DMS 273 (cell line): ENCODE measurements around the gene MANF.
"Not testable (repeated sequence)": the region's sequence is repeated elsewhere in the genome, so short reads cannot be mapped to it uniquely, and the experiment has no call there.

Source experiments
- DNase-seq: peaks from one replicate; lab custom pipeline; 2025; ENCODE audit not compliant: unreplicated experiment; lab: John Stamatoyannopoulos, UW

MANF gene

DNA sequence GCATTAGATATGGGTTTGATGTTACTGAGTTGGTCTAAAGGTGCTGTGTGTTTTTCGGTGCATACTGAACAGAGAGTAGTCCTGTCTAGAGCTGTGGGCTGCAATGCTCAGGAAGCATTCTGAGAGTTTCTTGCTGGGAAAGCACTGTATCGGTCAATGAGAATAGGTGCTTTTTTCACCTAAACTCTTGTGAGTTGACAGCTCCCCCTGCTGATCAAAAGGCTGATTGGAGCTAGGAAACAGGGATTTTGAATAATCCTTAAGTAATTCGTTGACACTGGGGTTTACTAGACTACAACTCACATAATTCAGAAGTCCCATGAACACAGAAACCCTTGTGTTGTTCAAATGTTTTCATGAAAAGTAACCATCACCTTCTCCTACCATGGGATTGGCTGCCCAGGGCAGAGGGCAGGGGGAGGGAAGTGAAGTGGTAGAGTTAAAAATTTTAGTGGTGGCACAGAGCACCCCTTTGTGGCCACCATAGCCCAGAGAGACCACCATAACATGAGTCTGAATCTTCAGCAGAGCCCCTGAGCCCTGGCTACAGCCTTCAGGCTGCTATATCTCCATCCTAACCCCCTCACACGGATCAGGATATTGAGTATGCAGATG, 13.0 kb upstream of the MANF start:
- peak; percentile 77 for DNase-seq

DNA sequence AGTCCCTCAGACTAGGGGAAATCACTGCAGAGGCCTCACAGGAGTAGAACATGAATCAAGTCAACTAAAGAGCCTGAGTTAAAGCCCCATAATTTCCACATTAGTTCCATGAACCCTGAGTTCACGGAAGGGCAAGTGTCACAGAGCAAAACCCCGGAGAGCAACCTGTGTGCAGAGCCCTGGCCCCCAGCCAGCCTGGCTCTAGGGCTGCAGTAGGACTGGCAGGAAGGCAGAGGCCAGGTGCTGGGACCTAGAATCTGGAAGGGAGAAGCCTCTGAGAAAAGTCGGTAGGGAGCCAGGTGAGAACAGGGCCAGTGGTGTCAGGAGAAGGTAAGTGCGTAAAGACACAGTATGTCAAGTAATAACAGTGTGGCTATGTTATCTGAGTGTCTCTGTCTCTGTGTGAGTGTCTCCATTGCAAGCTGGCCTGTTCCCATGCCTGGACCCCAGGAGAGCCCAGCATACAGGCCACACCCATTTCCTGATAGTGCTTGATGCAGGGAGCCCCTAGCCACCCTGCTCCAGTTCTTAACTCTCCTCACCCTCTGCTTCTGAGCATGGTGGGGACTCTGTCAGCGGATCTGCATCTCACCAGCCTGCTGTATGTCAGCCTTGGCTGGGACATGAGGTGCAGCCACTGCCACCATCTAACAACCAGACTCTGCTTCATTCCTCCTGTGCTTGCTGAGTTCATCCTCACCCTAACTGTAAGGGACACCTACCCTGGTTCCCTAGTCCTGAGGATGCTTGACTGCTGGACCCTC, 11.3 kb upstream of the MANF start:
- DNase-seq, result no peak

DNA sequence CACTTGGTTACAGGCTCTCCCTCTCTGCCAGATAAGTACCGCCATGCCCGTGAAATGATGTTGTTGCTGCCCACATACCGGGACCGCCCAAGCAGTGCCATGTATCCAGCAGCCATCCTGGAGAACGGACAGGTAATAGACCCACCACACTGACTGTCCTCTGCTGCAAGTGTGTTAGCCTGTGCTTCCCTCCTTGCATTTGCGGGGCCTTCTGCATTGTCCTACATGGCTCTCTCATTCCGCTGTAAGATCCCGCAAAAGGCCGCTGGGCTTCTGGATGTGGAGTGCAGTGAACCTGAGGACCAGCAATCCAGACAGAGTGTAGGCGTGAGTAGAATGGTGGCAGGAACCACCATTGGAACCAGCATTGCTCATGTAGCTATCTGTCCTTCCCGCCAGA, 10.6 kb upstream of the MANF start:
- no peak for DNase-seq

DNA sequence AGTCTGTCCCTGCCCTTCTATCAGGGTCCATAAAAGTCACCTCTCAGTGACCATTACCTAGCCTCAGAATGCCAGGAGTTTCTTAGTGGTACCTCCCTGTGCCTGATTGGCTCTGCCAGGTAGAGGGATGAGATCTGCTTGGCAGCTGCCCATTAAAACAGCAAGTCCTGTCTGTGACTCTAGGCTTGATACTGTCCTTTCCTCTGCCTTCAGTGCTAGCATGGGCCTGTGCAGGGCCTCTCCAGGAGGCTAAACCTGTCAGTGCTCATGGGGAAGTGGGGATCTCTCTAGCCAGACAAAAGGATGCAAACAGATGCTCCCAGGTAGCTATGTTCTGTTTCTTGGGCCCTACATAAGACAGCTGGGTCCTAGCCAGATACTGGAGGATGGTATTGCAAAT, 10.0 kb upstream of the MANF start:
- DNase-seq, result no peak

DNA sequence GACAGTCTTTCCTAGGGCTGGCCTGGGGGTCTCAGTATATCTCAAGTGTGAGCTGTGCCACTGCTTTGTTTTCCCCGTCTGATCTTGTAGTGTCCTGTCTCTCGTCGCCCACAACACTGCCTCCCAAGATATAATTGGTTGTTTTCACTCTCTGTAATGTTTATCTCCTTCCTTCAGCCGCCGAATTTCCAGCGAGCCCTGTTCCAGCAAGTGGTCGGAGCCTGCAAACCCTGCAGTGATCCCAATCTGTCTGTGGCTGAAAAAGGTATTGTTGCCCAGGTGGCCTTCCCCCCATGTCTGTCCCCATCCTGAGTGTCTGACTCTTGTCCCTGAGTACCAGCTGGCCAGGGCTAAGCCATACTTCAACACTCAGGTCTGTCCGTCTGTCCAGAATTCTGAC, 9.5 kb upstream of the MANF start:
- no peak for DNase-seq

DNA sequence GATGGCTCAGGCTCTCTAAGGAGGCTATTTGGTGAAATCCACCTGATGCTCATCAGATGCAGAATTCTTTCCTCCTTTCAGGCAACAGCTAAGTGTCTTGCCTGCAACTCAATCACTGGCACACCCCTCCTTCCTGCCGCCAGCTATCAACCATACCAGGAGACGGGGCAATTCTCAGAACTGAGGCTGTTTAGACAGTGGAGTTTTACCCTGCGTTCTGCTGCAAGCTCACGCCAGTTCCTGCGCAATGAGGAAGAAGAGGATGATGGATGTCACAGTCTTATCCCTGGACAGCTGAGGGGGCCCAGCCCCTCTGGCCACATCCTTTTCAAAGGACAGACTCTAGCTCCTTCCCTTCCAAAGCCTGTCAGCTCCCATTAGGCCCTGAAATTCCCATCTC, 7.0 kb upstream of the MANF start:
- DNase-seq, result no peak

DNA sequence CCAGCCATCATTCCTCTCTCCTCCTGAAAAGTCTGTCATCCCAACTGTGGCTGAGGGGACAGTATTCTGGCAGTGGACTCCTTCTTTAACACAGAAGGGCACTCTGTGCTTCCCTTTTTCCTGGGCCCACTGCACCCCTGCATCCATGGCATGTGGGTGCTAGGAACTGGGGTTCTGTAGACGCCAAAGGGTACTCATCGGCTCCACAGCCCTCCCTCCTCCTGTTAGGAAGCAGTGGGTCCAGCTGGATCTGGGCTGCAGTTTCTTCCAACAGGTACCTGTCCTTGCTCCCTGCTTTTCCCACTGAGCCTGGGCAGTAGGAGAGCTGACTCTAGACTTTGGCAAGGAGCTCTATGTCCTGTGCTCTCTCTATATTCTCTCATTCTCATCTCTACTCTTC, 6.4 kb upstream of the MANF start:
- no peak for DNase-seq

DNA sequence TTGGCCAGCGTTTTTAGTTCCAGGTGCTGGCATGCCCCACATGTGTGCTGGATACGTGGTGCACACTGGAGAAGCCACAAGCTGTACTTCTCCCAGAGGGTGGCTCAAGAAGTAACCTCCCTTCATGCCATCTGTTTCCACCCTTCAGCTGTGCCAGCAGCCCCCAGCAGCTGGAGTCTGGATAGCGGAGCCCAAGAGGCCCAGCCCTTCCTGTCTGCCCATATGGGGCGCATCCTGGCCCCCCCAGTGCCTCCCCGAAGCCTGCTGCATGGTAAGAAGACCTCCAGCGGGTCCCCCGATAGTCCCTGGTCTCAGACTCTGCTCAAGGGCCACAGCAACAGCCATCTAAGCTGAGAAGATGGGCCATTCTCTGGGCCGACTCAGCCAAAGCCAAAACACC, 5.8 kb upstream of the MANF start:
- DNase-seq, result peak; percentile 89

DNA sequence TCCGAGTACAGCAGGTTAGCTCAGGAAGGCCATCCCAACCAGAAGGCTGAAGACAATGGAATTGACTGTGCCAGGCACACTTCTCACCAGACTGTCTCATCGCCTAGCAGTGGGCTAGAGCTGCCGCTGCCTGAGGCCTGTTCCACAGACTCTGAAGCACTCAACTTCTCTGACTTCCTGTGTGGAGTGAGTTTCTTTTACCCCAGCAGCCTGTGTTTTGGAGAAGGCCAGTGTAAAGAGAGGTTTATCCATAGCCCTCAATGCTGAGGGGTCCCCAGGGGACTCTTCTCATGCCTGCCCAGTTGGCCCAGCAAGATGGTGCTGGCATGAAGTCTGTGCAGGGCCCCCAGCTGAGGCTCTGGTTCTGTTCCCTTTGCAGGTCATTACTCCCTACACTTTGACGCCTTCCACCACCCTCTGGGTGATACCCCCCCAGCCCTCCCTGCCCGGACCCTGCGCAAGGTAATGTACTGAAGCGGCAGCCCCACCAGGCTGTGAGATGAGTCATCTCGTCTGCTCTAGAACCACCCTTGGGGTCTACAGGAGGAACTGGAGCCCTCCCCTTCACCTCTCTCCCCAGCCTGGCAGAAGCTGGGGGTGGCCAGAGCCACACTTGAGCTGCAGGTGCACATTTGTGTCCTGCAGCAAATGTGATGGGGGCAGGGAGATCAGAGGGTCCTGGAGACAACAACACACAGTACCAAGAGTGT, 5.2 kb upstream of the MANF start:
- DNase-seq, result peak; percentile 41

DNA sequence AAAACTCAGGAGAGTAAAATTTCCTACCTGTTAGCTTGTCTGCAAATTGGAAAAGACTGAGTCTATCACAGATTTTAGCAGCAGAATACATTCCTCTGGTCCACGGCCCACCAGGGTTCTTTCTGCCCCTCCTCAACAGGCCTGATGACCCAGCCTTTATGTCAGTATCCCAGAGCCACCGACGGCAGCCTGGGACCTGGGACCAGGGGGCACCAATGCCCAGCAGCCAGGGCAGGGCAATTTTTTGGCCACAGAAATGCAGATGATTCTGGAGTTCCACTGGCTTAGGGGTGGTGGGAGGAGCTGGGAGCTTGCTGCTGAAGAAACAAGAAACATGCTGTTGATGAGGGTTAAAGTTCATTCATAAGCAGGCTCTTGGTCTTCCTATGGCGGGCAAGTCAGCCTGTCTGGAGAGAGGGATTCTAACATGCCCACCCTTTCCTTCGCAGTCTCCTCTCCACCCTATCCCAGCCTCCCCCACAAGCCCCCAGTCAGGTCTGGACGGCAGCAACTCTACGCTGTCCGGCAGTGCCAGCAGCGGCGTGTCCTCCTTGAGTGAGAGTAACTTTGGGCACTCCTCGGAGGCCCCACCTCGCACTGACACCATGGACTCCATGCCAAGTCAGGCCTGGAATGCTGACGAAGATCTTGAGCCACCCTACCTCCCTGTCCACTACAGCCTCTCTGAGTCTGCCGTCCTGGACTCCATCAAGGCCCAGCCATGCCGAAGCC, 4.3 kb upstream of the MANF start:
- no peak for DNase-seq

DNA sequence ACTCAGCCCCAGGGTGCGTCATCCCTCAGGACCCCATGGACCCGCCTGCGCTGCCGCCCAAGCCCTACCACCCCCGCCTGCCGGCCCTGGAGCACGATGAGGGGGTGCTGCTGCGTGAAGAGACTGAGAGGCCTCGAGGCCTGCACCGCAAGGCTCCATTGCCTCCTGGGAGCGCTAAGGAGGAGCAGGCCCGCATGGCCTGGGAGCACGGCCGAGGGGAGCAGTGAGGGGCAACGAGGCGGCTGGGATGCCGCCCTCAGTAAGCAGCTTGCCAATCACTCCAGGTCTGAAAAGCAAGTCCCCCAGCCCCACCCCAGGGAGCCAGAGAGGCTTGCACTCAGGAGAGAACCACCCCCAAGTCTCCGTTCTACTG, 3.8 kb upstream of the MANF start:
- no peak for DNase-seq

DNA sequence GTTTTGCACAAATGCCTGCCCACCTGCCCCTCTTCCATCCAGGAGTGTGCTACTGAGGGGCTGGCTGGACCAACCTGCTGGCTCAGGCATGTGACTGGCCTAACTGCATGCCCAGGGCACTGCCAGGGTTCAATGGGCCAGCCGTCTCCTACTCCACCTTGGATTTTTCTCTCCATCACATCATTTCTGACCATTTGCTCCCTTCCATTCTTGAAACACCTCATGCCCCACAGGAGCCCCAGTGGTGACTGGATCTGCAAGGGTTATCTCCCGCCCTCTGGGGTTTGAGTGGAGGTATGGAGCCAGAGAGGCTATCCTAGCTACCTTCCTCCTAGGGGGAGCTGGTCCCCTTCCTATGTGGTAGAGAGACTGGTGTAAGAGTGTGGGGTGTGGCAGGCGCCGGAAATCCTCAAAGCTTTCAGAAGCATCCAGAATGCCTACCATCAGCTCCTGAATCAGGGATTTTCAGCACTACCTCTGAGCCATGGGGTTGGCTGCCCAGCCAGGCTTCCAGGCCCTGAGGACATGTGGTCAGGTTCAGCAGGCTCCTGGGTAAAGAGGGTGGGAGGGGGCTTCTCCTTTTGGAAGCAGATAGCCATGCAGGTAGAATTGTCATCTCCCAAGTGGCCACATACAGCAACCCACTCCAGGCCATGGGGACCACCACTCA, 2.9 kb upstream of the MANF start:
- no peak for DNase-seq

DNA sequence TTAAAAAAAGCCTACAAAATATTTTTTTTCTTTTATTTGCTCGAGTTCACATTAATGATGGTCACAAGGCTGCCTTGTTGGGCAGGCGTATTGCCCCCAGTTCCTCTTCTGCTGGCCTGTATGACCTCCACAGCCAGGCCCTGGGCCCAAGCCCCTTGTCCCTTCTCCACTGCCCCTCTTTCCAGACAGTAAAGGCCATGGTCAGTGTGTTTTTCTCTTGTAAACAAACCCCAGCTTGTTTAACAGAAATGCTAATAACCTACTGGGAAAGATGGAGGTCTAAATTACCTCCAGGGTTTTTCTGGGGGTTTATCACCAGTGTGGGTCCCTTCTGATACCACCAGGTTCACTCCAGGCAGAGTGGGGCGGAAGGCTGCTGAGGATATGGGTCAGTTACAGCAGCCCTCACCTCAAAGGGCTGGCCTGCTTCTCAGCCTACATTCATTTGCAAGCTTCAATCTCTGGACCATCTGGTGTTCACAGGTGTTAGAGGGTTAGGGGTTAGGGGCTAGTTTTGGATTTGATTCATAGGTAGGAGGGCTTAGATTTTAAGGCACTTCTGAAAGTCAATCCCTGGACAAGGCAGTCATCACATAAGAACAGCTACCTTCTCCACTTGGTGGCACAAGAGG, 2.0 kb upstream of the MANF start:
- DNase-seq, result peak; percentile 50

DNA sequence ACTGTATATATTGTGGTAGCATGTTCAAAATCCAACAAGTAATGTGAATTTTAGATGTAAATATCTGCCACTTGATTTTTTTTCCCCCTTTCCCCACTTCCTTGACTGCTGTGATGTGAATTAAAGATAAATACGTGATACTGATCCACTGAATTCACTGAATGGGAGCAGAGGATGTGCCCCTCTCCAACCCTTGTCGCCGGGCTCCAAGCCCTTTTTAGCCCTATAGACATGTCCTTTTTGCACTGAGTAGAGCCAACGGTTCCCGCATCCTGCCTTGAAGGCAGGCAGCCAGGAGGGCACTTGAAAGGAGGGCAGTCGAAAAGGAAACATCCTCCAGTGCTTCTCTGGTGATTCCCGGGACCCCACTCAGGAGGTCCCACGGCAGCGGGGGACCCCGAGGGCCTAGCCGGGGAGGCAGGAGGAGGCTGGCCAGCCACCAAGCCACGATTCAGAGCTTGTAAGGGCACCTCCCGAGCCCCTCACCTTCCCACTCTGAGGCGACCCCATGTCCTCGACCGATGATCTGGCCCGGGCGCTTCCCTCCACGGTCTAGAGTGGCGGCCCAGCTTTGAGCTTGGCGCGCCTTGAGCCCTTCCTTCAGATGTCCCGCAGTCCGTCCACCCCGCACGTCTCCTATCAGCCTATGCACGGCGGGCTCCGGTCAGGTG, 901 bp upstream of the MANF start:
- DNase-seq, result peak; percentile 59

DNA sequence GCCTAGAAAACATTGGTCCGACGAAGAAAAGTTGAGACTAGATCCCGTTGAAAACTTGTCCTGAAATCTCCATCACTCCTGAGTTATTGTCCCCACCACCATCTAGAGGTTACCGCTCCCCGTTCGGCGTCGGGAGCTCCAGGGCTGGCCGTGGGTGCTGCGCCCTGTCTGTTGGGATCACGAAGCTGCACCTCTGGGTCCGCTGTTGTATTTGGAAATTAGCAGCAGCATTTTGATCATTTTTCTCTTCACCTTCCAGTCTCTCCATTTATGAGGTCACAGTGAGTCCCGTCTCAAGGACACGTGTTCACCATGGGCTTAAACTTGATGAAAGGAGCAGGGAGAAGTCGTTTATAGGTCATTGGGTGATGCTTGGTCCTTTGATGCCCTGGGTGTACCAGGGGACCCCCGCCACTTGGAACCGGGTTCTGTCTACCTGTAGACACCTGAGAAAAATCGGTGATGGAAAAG, 565 bp downstream of the MANF start:
- peak; percentile 44 for DNase-seq

DNA sequence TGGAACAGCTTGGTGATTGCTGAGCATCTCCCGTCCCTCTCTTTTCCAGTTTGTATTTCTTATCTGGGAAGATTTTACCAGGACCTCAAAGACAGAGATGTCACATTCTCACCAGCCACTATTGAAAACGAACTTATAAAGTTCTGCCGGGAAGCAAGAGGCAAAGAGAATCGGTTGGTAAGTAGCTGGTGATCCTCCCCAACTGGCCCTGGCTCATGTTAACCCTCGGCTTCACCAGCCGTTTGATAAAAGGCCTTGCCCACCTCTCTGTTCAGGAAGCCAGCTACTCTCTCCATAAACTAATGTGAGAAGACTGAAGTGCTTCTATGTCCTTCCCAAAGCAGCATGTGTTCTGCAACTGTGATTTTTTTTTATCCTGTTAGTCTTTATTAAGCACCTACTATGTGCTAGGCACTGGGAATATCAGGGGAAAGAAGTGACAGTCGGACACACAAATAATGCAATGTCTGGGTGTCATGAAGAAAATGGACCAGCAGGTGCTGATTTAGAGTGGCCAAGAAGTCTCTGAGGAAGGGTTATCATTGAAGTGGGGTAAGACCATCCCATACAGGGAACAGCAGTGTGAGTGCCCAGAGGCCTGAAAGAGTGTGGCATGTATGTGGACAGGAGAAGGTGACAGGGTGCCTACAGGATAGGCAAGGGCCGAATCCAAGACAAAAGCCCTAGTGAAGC, 1.2 kb downstream of the MANF start:
- DNase-seq, result peak; percentile 10

DNA sequence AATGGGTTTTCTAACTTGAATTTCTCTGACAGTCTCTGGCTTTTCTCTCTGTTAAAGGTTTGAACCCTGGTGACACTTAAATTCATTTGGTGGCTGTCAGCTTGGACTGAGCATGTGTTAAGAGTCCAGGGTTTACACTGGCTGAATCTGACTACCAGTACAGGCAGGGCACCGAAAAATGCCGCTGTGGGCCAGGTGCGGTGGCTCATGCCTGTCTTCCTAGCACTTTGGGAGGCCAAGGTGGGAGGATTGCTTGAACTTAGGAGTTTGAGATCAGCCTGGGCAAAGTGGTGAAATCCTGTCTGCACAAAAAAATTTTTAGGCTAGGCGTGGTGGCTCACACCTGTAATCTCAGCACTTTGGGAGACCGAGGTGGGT, 1.8 kb downstream of the MANF start:
- no peak for DNase-seq

DNA sequence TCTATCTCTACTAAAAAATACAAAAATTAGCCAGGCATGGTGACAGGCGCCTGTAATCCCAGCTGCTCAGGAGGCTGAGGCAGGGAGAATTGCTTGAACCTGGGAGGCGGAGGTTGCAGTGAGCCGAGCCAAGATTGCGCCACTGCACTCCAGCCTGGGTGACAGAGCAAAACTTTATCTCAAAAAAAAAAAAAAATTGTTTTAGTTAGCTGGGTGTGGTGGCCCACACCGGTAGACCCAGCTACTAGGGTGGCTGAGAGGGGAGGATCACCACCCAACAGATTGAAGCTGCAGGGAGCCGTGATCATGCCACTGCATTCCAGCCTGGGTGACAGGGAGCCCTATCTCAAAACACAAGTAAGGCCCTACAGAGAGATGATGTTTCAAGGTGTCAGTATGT, 2.2 kb downstream of the MANF start:
- DNase-seq, result not testable (repeated sequence)

DNA sequence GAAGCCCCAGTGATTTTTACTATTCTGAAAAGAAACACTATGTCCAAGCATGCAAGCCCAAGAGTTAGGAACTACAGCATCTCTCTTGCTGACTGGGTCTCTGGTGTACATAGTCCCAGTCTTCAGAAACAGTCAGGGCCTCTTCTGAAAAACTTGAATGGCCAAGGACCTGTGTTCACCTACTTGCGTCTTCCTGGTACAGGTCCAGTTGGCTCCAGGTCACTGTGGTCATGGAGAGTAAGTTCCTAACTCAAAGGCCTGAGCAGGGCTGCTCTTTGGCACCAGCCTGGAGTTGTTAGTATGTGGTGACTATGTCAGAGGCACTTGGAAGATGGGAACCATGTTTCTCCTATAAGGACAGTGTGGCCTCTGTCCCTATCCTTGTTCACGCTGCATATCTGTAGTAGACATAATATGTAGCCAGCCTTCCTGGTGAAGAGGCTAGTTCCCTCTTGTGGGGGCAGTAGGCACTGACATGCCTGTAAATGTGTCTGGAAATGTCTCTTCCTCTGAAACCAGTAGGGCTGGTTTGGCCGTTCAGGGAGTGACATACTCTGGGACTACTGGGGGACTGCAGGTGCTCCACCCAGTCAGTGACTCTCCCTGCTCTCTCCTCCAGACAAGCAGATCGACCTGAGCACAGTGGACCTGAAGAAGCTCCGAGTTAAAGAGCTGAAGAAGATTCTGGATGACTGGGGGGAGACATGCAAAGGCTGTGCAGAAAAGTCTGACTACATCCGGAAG, 3.4 kb downstream of the MANF start:
- DNase-seq, result peak; percentile 31
